ENCODE measurements around the gene LYZL6. TPM values are rescaled to one million over a fixed set of nuclear protein-coding genes. Genes with fewer than 3 reads are reported as not detected.

Gene LYZL6
- polyA plus RNA-seq, 3 donors = not detected

- peak within 1 kb of the TSS; percentile 14 to 71 (median 46) for H3K4me3 ChIP-seq (replicated peaks in 1 of 3; ENCODE audit: low read depth in 2 of 3, low read length in 3 of 3)
- Mint-ChIP-seq H3K4me3 (peak within 1 kb of the TSS; percentile 75 to 89), H3K9me3 (peaks cover 0 to 2% (median 0%) of the 10 kb centered on the region in 7 donors), H3K27ac (peak within 1 kb of the TSS in 1 of 7 donors; percentile 57), H3K36me3 (peaks cover 3 to 4% of the 10 kb centered on the region in 2 donors), H3K4me1 (peaks cover 18% of the 10 kb centered on the region), H3K27me3 (ENCODE audit: low read depth in 3 of 3) (peaks cover 0 to 2% (median 0%) of the 10 kb centered on the region in 3 donors)
- H3K27me3 ChIP-seq (ENCODE audit: control insufficient read depth in 2 of 2, insufficient read depth in 2 of 2, low read length in 2 of 2) = no peaks in the 10 kb centered on the region
- H3K9ac ChIP-seq (ENCODE audit: insufficient read depth, low read length, poor library complexity, severe bottlenecking) = peak within 1 kb of the TSS; percentile 38
- peak within 1 kb of the TSS; percentile 92 for H3K4me2 ChIP-seq (replicated peaks; ENCODE audit: extremely low read depth, low read length, poor library complexity, severe bottlenecking)
- TF ChIP-seq CTCF (IDR thresholded peaks at IDR 0.05) = no peak
- no peaks in the 10 kb centered on the region for H3K36me3 ChIP-seq (replicated peaks in 1 of 2; ENCODE audit: control insufficient read depth in 1 of 2, insufficient read depth in 2 of 2, low read length in 2 of 2)
- intact Hi-C loops (cut with micrococcal nuclease) = no loop called here
- no peaks in the 10 kb centered on the region for H4K20me1 ChIP-seq (ENCODE audit: insufficient read depth, low read length)
- no peaks in the 10 kb centered on the region for H3K79me2 ChIP-seq (ENCODE audit: insufficient read depth, low read length)
- H2AFZ ChIP-seq (ENCODE audit: insufficient read depth, low read depth, low read length, poor library complexity, severe bottlenecking) = peak within 1 kb of the TSS; percentile 85
- peak; percentile 8 to 33 (median 12) for DNase-seq
- H3K27ac ChIP-seq (ENCODE audit: low read depth in 1 of 2, low read length in 2 of 2) = no peak within 1 kb of the TSS
- H3K9me3 ChIP-seq (replicated peaks in 1 of 2; ENCODE audit: control insufficient read depth in 1 of 2, insufficient read depth in 1 of 2, low read length in 2 of 2) = no peaks in the 10 kb centered on the region
- WGBS (ENCODE audit: insufficient coverage) = 0% methylated on average over 20 of the region's 35 CpGs
- H3K4me1 ChIP-seq (ENCODE audit: control insufficient read depth in 1 of 2, insufficient read depth in 2 of 2, low read length in 2 of 2) = peaks cover 15% of the 10 kb centered on the region in 2 donors
Observed at GRCh38 chr17:35930211-35931065, 13.1 kb downstream of the LYZL6 start, which contains the start of gene RDM1. Gene RDM1 (minus strand): TSS chr17:35930773. CDS start chr17:35930727, 46 bp downstream.

- H3K4me3 Mint-ChIP-seq = no peak overlapping the region
- no peak overlapping the region for H3K27ac Mint-ChIP-seq
- H2AFZ ChIP-seq (ENCODE audit: insufficient read depth, low read depth, low read length, poor library complexity, severe bottlenecking) = no peak overlapping the region
- no peak overlapping the region for H3K9ac ChIP-seq (ENCODE audit: insufficient read depth, low read length, poor library complexity, severe bottlenecking)
- H3K4me1 ChIP-seq (ENCODE audit: control insufficient read depth in 1 of 2, insufficient read depth in 2 of 2, low read length in 2 of 2) = peaks cover 15% of the 10 kb centered on the region in 2 donors
- H3K27me3 ChIP-seq (ENCODE audit: control insufficient read depth in 2 of 2, insufficient read depth in 2 of 2, low read length in 2 of 2) = no peaks in the 10 kb centered on the region
- H3K4me2 ChIP-seq (replicated peaks; ENCODE audit: extremely low read depth, low read length, poor library complexity, severe bottlenecking) = no peak overlapping the region
- peaks cover 5 to 18% of the 10 kb centered on the region in 2 donors for H3K36me3 Mint-ChIP-seq
- TF ChIP-seq CTCF (IDR thresholded peaks at IDR 0.05) = no peak
- peaks cover 24% of the 10 kb centered on the region for H3K4me1 Mint-ChIP-seq
- DNase-seq = no peak
- H3K36me3 ChIP-seq (replicated peaks in 1 of 2; ENCODE audit: control insufficient read depth in 1 of 2, insufficient read depth in 2 of 2, low read length in 2 of 2) = no peaks in the 10 kb centered on the region
- no peaks in the 10 kb centered on the region for H3K9me3 ChIP-seq (replicated peaks in 1 of 2; ENCODE audit: control insufficient read depth in 1 of 2, insufficient read depth in 1 of 2, low read length in 2 of 2)
- H4K20me1 ChIP-seq (ENCODE audit: insufficient read depth, low read length) = no peaks in the 10 kb centered on the region
- no peak overlapping the region for H3K27ac ChIP-seq (ENCODE audit: low read depth in 1 of 2, low read length in 2 of 2)
- no peak overlapping the region for H3K4me3 ChIP-seq (replicated peaks in 1 of 3; ENCODE audit: low read depth in 2 of 3, low read length in 3 of 3)
- intact Hi-C loops (cut with micrococcal nuclease) = no loop called here
- H3K79me2 ChIP-seq (ENCODE audit: insufficient read depth, low read length) = no peaks in the 10 kb centered on the region
- no peaks in the 10 kb centered on the region for H3K9me3 Mint-ChIP-seq
- peaks cover 0 to 2% (median 0%) of the 10 kb centered on the region in 3 donors for H3K27me3 Mint-ChIP-seq (ENCODE audit: low read depth in 3 of 3)
Observed at GRCh38 chr17:35927714-35928113, 15.8 kb downstream of the LYZL6 start.

All from CD14-positive monocyte (primary cell).